Measurements from ENCODE around the gene TRIM56. TPM values are rescaled to one million over a fixed set of nuclear protein-coding genes. Genes with fewer than 3 reads are reported as not detected.
A peak's percentile ranks its signal among the peaks of the same experiment; 100 is the strongest.
"Not testable (repeated sequence)": the region's sequence is repeated elsewhere in the genome, so short reads cannot be mapped to it uniquely, and the experiment has no call there.

TRIM56 gene, protein sequence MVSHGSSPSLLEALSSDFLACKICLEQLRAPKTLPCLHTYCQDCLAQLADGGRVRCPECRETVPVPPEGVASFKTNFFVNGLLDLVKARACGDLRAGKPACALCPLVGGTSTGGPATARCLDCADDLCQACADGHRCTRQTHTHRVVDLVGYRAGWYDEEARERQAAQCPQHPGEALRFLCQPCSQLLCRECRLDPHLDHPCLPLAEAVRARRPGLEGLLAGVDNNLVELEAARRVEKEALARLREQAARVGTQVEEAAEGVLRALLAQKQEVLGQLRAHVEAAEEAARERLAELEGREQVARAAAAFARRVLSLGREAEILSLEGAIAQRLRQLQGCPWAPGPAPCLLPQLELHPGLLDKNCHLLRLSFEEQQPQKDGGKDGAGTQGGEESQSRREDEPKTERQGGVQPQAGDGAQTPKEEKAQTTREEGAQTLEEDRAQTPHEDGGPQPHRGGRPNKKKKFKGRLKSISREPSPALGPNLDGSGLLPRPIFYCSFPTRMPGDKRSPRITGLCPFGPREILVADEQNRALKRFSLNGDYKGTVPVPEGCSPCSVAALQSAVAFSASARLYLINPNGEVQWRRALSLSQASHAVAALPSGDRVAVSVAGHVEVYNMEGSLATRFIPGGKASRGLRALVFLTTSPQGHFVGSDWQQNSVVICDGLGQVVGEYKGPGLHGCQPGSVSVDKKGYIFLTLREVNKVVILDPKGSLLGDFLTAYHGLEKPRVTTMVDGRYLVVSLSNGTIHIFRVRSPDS
- total RNA-seq (10 to 100 TPM; 79.4 to 81.1 TPM), polyA plus RNA-seq (10 to 100 TPM in 1 of 2 donors, 1 to 10 TPM in 1; 2.8 to 16.3 TPM)

DNA sequence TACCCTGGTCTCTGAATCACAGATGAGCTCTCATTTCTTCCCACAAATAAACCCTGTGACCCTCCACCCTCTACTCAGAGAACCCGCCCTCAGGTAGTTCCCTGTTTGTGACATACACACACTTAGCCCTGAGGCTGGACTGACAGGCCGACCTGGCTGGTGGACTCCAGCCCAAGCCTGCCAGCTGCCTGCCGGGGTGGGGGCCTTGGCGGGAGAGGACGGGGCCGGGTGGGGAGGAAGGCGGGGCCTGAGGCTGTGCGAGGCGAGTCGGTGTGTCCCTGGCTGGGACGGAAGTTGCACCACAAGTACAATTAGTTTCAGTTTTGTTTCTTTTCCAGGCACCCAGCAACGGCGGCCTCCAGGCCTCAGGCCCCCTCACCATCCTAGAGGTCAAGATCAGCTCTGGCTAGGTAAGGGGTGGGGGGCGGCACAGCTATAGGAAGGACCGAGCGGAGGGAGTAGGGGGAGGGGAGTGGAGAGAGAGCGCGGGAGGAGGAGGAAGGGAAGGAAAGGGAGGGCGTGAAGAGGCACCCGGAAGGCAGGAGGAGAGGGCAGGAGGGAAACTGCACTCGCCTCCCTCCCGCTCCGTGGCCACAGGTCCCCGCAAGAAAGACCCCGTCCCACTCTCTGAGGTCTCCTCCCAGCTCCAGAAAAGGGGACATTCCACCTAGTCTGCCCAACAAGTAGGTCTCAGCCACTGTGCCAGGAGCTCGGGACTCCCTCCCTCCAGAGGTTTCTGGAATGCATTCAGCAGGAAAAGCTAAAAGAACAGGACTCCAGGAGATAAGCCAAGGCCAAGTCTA lies at the start of gene TRIM56:
TRIM56 (plus strand) TSS at position 320 of the 803 bp plus-strand sequence. CDS start 1,832 bp downstream, outside the sequence.
- POLR2A ChIA-PET (ENCODE audit: partially characterized antibody) = interaction anchor here (0.8 to 2.0 kb wide), 11 partner anchors 10 to 1165 kb away, joined by 3 to 13 read pairs (median 4); partner anchors contain the start of genes PLOD3, SLC12A9, SRRT and TRIM4
- Mint-ChIP-seq H3K9me3 (no peaks in the 10 kb centered on the region), H3K4me1 (peaks cover 15 to 41% (median 29%) of the 10 kb centered on the region in 4 donors), H3K27ac (peak within 1 kb of the TSS; percentile 95 to 100 (median 99)), H3K4me3 (peak within 1 kb of the TSS; percentile 96 to 99 (median 99)), H3K27me3 (no peaks in the 10 kb centered on the region), H3K36me3 (peaks cover 3 to 24% of the 10 kb centered on the region in 2 donors)
- CTCF ChIA-PET (ENCODE audit: partially characterized antibody) = interaction anchor here (0.6 to 2.2 kb wide), 6 partner anchors 8 to 191 kb away, joined by 3 to 9 read pairs (median 4); no protein-coding TSS in a partner anchor
- intact Hi-C loops (cut with micrococcal nuclease) = no loop called here
- H3K9me3 ChIP-seq (ENCODE audit: control insufficient read depth in 1 of 2, low read length in 2 of 2) = no peaks in the 10 kb centered on the region
- H3K36me3 ChIP-seq (ENCODE audit: insufficient read depth, low read length) = peaks cover 26% of the 10 kb centered on the region
- peak within 1 kb of the TSS; percentile 85 to 87 for H3K4me3 ChIP-seq (ENCODE audit: low read length in 2 of 2)
- peak; percentile 71 to 86 (median 78) for DNase-seq
- peaks cover 42% of the 10 kb centered on the region for H3K4me1 ChIP-seq (ENCODE audit: insufficient read depth, low read length)
- H3K27me3 ChIP-seq (ENCODE audit: insufficient read depth, low read length) = no peaks in the 10 kb centered on the region
- H3K27ac ChIP-seq (ENCODE audit: low read depth, low read length) = peak within 1 kb of the TSS; percentile 92

DNA sequence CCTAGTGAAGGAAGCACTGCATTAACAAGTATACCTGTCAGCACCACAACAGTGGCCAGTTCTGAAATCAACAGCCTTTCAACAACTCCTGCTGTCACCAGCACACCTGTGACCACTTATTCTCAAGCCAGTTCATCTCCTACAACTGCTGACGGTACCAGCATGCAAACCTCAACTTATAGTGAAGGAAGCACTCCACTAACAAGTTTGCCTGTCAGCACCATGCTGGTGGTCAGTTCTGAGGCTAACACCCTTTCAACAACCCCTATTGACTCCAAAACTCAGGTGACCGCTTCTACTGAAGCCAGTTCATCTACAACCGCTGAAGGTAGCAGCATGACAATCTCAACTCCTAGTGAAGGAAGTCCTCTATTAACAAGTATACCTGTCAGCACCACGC lies 49.3 kb upstream of the TRIM56 start:
- ChIA-PET CTCF (ENCODE audit: partially characterized antibody) (no interaction called here), POLR2A (ENCODE audit: partially characterized antibody) (no interaction called here)
- H3K27me3 ChIP-seq (ENCODE audit: insufficient read depth, low read length) = no peaks in the 10 kb centered on the region

DNA sequence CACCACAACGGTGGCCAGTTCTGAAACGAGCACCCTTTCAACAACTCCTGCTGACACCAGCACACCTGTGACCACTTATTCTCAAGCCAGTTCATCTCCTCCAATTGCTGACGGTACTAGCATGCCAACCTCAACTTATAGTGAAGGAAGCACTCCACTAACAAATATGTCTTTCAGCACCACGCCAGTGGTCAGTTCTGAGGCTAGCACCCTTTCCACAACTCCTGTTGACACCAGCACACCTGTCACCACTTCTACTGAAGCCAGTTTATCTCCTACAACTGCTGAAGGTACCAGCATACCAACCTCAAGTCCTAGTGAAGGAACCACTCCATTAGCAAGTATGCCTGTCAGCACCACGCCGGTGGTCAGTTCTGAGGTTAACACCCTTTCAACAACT lies 44.0 kb upstream of the TRIM56 start:
- H3K9me3 ChIP-seq (ENCODE audit: control insufficient read depth in 1 of 2, low read length in 2 of 2); H3K36me3 Mint-ChIP-seq; H3K4me1 ChIP-seq (ENCODE audit: insufficient read depth, low read length); H3K27ac Mint-ChIP-seq; POLR2A ChIA-PET (ENCODE audit: partially characterized antibody); CTCF ChIA-PET (ENCODE audit: partially characterized antibody); DNase-seq; H3K36me3 ChIP-seq (ENCODE audit: insufficient read depth, low read length); H3K4me1 Mint-ChIP-seq; H3K4me3 ChIP-seq (ENCODE audit: low read length in 2 of 2); H3K4me3 Mint-ChIP-seq; H3K27ac ChIP-seq (ENCODE audit: low read depth, low read length); intact Hi-C loops (cut with micrococcal nuclease); H3K27me3 ChIP-seq (ENCODE audit: insufficient read depth, low read length): not testable (repeated sequence)
- peaks cover 0 to 13% (median 7%) of the 10 kb centered on the region in 8 donors for H3K9me3 Mint-ChIP-seq
- peaks cover 10 to 14% of the 10 kb centered on the region in 2 donors for H3K27me3 Mint-ChIP-seq

More for the DNA sequence above, 49.3 kb upstream of the TRIM56 start:
- Mint-ChIP-seq H3K9me3 (no peaks in the 10 kb centered on the region), H3K36me3 (no peaks in the 10 kb centered on the region), H3K27me3 (peaks cover 6 to 10% of the 10 kb centered on the region in 2 donors), H3K4me3 (no peak overlapping the region), H3K27ac (no peak overlapping the region), H3K4me1 (no peaks in the 10 kb centered on the region)
- H3K4me1 ChIP-seq (ENCODE audit: insufficient read depth, low read length) = no peaks in the 10 kb centered on the region
- no peak overlapping the region for H3K4me3 ChIP-seq (ENCODE audit: low read length in 2 of 2)
- H3K36me3 ChIP-seq (ENCODE audit: insufficient read depth, low read length) = no peaks in the 10 kb centered on the region
- no peak overlapping the region for H3K27ac ChIP-seq (ENCODE audit: low read depth, low read length)
- H3K9me3 ChIP-seq (ENCODE audit: control insufficient read depth in 1 of 2, low read length in 2 of 2) = no peaks in the 10 kb centered on the region
- intact Hi-C loops (cut with micrococcal nuclease) = no loop called here
- no peak for DNase-seq

DNA sequence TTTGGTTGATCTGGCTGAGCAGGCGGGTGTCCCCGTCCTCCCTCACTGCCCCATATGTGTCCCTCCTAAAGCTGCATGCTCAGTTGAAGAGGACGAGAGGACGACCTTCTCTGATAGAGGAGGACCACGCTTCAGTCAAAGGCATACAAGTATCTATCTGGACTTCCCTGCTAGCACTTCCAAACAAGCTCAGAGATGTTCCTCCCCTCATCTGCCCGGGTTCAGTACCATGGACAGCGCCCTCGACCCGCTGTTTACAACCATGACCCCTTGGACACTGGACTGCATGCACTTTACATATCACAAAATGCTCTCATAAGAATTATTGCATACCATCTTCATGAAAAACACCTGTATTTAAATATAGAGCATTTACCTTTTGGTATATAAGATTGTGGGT lies 26.9 kb upstream of the TRIM56 start:
- H3K4me3 ChIP-seq (ENCODE audit: low read length in 2 of 2) = no peak overlapping the region
- H3K36me3 Mint-ChIP-seq = no peaks in the 10 kb centered on the region
- ChIA-PET CTCF (ENCODE audit: partially characterized antibody) (interaction anchor here (0.9 to 2.9 kb wide), 12 partner anchors 9 to 353 kb away, joined by 3 to 19 read pairs (median 4); partner anchors contain the start of genes ACHE, POP7 and UFSP1), POLR2A (ENCODE audit: partially characterized antibody) (no interaction called here)
- intact Hi-C loops (cut with micrococcal nuclease) = loop anchor here (2.0 kb wide), 1 partner anchor 260 kb away; no protein-coding TSS in a partner anchor
- H3K36me3 ChIP-seq (ENCODE audit: insufficient read depth, low read length) = no peaks in the 10 kb centered on the region
- no peaks in the 10 kb centered on the region for H3K9me3 ChIP-seq (ENCODE audit: control insufficient read depth in 1 of 2, low read length in 2 of 2)
- DNase-seq = peak; percentile 23 to 51 (median 31)
- H3K27me3 Mint-ChIP-seq = peaks cover 26 to 38% of the 10 kb centered on the region in 2 donors
- no peaks in the 10 kb centered on the region for H3K9me3 Mint-ChIP-seq
- H3K4me1 Mint-ChIP-seq = peaks cover 0 to 3% (median under 1%) of the 10 kb centered on the region in 4 donors
- no peak overlapping the region for H3K27ac ChIP-seq (ENCODE audit: low read depth, low read length)
- peaks cover 10% of the 10 kb centered on the region for H3K27me3 ChIP-seq (ENCODE audit: insufficient read depth, low read length)
- H3K4me1 ChIP-seq (ENCODE audit: insufficient read depth, low read length) = no peaks in the 10 kb centered on the region
- no peak overlapping the region for H3K27ac Mint-ChIP-seq
- H3K4me3 Mint-ChIP-seq = peak overlapping the region in 1 of 8 donors; percentile 15

DNA sequence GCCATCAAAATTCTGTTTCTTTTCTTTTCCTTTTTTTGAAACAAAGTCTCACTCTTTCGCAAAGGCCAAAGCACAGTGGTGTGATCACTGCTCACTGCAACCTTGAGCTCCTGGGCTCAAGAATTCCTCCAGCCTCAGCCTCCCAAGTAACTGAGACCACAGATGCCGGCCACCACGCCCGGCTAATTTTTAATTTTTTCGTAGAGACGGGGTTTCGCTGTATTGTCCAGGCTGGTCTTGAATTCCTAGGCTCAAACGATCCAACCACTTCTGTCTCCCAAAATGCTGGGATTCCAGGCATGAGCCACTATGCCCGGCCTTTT lies 25.7 kb upstream of the TRIM56 start:
- H3K4me3 Mint-ChIP-seq = peak overlapping the region in 2 of 8 donors; percentile 7 to 52
- Histone ChIP-seq H3K36me3 (ENCODE audit: insufficient read depth, low read length) (no peaks in the 10 kb centered on the region), H3K4me3 (ENCODE audit: low read length in 2 of 2) (no peak overlapping the region), H3K9me3 (ENCODE audit: control insufficient read depth in 1 of 2, low read length in 2 of 2) (no peaks in the 10 kb centered on the region), H3K4me1 (ENCODE audit: insufficient read depth, low read length) (no peaks in the 10 kb centered on the region), H3K27me3 (ENCODE audit: insufficient read depth, low read length) (peaks cover 10% of the 10 kb centered on the region), H3K27ac (ENCODE audit: low read depth, low read length) (no peak overlapping the region)
- intact Hi-C loops (cut with micrococcal nuclease) = loop anchor here (1.0 to 2.0 kb wide), 4 partner anchors 93 to 354 kb away; no protein-coding TSS in a partner anchor
- H3K4me1 Mint-ChIP-seq = peaks cover 0 to 3% (median under 1%) of the 10 kb centered on the region in 4 donors
- POLR2A ChIA-PET (ENCODE audit: partially characterized antibody) = no interaction called here
- H3K27me3 Mint-ChIP-seq = peaks cover 29 to 43% of the 10 kb centered on the region in 2 donors
- CTCF ChIA-PET (ENCODE audit: partially characterized antibody) = interaction anchor here (0.9 to 2.9 kb wide), 6 partner anchors 10 to 170 kb away, joined by 3 to 19 read pairs (median 6); partner anchors contain the start of genes ACHE and UFSP1
- H3K36me3 Mint-ChIP-seq = no peaks in the 10 kb centered on the region
- H3K9me3 Mint-ChIP-seq = peaks cover 0 to 1% (median 0%) of the 10 kb centered on the region in 8 donors
- H3K27ac Mint-ChIP-seq = peak overlapping the region in 1 of 7 donors; percentile 21
- no peak for DNase-seq

DNA sequence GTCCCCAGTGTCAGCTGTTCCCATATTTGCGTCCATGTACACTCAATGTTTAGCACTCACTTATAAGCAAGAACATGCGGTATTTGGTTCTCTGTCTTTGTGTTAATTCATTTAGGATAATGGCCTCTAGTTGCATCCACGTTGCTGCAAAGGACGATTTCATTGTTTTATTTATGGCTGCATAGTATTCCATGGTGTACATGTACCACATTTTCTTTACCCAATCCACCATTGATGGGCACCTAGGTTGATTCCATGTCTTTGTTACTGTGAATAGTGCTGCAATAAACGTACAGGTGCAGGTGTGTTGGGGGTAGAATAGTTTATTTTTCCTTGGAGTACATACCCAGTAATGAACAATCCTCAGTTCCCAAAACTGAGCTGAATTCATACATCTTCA lies 24.3 kb upstream of the TRIM56 start:
- H3K27ac Mint-ChIP-seq = no peak overlapping the region
- no peaks in the 10 kb centered on the region for H3K4me1 ChIP-seq (ENCODE audit: insufficient read depth, low read length)
- peaks cover 0 to 3% (median under 1%) of the 10 kb centered on the region in 4 donors for H3K4me1 Mint-ChIP-seq
- no peak overlapping the region for H3K4me3 ChIP-seq (ENCODE audit: low read length in 2 of 2)
- H3K27ac ChIP-seq (ENCODE audit: low read depth, low read length) = no peak overlapping the region
- intact Hi-C loops (cut with micrococcal nuclease) = no loop called here
- no peaks in the 10 kb centered on the region for H3K9me3 ChIP-seq (ENCODE audit: control insufficient read depth in 1 of 2, low read length in 2 of 2)
- H3K27me3 Mint-ChIP-seq = peaks cover 31 to 47% of the 10 kb centered on the region in 2 donors
- peaks cover 10% of the 10 kb centered on the region for H3K27me3 ChIP-seq (ENCODE audit: insufficient read depth, low read length)
- no peak for DNase-seq
- H3K9me3 Mint-ChIP-seq = peaks cover 0 to 1% (median 0%) of the 10 kb centered on the region in 8 donors
- POLR2A ChIA-PET (ENCODE audit: partially characterized antibody) = interaction anchor here (0.7 kb wide), 1 partner anchor 362 kb away, joined by 3 read pairs; no protein-coding TSS in a partner anchor
- H3K4me3 Mint-ChIP-seq = no peak overlapping the region
- CTCF ChIA-PET (ENCODE audit: partially characterized antibody) = interaction anchor here (0.6 to 1.4 kb wide), 3 partner anchors 34 to 169 kb away, joined by 3 read pairs; no protein-coding TSS in a partner anchor
- H3K36me3 Mint-ChIP-seq = no peaks in the 10 kb centered on the region
- no peaks in the 10 kb centered on the region for H3K36me3 ChIP-seq (ENCODE audit: insufficient read depth, low read length)

All from CD4-positive, alpha-beta memory T cell (primary cell).